ENCODE data around the gene FBRS.

The FBRS gene

DNA sequence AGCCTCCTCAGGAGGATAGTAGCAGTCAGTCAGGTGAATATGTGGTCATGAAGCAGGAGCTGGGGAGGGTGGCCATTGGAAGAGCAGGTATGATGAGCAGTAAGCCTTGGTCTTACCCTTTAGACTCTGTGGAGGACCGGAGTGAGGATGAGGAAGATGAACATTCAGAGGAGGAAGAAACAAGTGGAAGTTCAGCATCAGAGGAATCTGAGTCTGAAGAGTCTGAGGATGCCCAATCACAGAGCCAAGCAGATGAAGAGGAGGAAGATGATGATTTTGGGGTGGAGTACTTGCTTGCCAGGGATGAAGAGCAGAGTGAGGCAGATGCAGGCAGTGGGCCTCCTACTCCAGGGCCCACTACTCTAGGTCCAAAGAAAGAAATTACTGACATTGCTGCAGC is 53.5 kb downstream of the FBRS start:
- Mint-ChIP-seq H3K27me3 (no peaks in the 10 kb centered on the region), H3K9me3 (no peaks in the 10 kb centered on the region), H3K4me3 (no peak overlapping the region), H3K36me3 (peaks cover 57% of the 10 kb centered on the region), H3K4me1 (peaks cover 15% of the 10 kb centered on the region), H3K27ac (no peak overlapping the region)
- ATAC-seq (ENCODE audit: low read depth) (no peak), DNase-seq (ENCODE audit: low spot score in 2 of 2) (no peak)

DNA sequence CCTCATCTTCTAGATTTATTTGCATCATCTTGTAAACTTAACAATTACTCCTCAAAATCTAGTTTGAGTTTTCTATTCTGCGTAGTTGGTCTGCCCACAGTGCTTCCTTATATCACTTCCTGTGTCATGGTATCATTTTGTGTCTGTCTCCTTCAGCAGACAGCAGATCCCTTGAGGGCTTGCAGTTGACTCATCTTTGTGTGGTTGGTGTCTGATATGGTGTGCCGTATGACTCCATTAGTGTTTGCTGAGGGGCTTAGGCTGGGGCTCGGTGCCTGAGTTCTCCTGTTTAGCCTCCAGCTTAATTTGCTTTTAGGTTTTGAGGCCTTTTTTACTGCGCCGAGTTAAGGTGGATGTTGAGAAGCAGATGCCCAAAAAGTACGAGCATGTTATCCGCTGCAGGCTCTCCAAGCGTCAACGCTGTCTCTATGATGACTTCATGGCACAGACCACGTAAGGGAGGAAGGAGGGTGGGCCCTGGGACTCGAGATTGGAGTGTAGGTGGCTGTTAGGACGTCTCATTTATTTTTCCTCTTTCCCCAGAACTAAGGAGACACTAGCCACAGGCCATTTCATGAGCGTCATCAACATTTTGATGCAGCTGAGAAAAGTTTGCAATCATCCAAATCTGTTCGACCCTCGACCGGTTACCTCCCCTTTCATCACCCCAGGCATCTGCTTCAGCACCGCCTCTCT is 57.7 kb downstream of the FBRS start:
- H3K4me3 Mint-ChIP-seq = peak overlapping the region; percentile 65
- peak overlapping the region; percentile 89 for H3K27ac Mint-ChIP-seq
- peaks cover 16% of the 10 kb centered on the region for H3K4me1 Mint-ChIP-seq
- ATAC-seq (ENCODE audit: low read depth) (peak; percentile 99), DNase-seq (ENCODE audit: low spot score in 2 of 2) (peak in 1 of 2 donors; percentile 41)
- no peaks in the 10 kb centered on the region for H3K27me3 Mint-ChIP-seq
- H3K36me3 Mint-ChIP-seq = peaks cover 47% of the 10 kb centered on the region
- no peaks in the 10 kb centered on the region for H3K9me3 Mint-ChIP-seq

DNA sequence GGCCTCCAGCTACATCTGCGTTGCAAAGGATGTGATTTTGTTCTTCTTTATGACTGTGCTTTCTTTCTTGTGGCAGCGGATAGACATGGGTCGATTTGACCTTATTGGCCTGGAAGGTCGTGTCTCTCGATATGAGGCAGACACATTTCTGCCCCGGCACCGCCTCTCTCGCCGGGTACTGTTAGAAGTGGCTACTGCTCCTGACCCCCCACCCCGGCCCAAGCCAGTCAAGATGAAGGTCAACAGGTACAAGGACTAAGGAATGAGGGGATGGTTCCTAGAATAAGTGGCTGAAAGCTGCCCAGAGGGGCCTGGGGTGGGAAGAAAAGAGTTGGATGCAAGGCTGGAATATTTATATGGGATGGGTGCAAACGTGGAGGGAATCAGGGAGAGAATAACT is 61.9 kb downstream of the FBRS start:
- Mint-ChIP-seq H3K27me3 (no peaks in the 10 kb centered on the region), H3K27ac (no peak overlapping the region), H3K36me3 (peaks cover 58% of the 10 kb centered on the region), H3K4me3 (no peak overlapping the region), H3K9me3 (no peaks in the 10 kb centered on the region), H3K4me1 (peaks cover 22% of the 10 kb centered on the region)
- DNase-seq (ENCODE audit: low spot score in 2 of 2) = no peak
- ATAC-seq (ENCODE audit: low read depth) = no peak
